Panc1 (cell line): ENCODE data around the gene UQCR11. TPM values are rescaled to one million over a fixed set of nuclear protein-coding genes. Genes with fewer than 3 reads are reported as not detected.

Experiments
- ATAC-seq: fragments of 200-7000 bp; cut with Tn5 transposase; 2 replicates; pipeline ENCODE4 v1.9.1; 2020; ENCODE audit warnings: mild to moderate bottlenecking, moderate library complexity
- BruUV-seq: library from RNA; stranded (reverse); fragments of 400-500 nt; replicated peaks from 2 replicates; lab custom pipeline; 2021; lab: Mats Ljungman, UMichigan
- CTCF ChIA-PET: fragments of 300-600 bp; sonication (Branson Sonifier 250); formaldehyde crosslinking; loops from one replicate; lab custom pipeline; 2022; ENCODE audit warnings: antibody characterized with exemption; lab: Charles Lee
- POLR2A ChIA-PET: fragments of 300-600 bp; sonication (Branson Sonifier 250); formaldehyde crosslinking; loops from one replicate; lab custom pipeline; 2022; ENCODE audit warnings: antibody characterized with exemption; lab: Charles Lee
- DNase-seq: peaks from one replicate; pipeline ENCODE4 v3.0.0-alpha.2; 2010; ENCODE audit warnings: low read depth, low spot score
- H3K27ac ChIP-seq: 2 replicates; pipeline ENCODE4 v1.5.1; 2011; ENCODE audit warnings: mild to moderate bottlenecking, low read length, inconsistent platforms
- H3K27me3 ChIP-seq: fragments of 200-500 bp; sonication (Bioruptor generic); 2 replicates; pipeline ENCODE4 v1.6.0; 2014; ENCODE audit warnings: low read length, inconsistent platforms; ENCODE audit not compliant: control insufficient read depth, insufficient read depth
- H3K36me3 ChIP-seq: fragments of 200-500 bp; sonication (Bioruptor generic); 2 replicates; pipeline ENCODE4 v1.5.1; 2014; ENCODE audit warnings: inconsistent platforms, mild to moderate bottlenecking, low read length, moderate library complexity; ENCODE audit not compliant: control insufficient read depth, insufficient read depth
- H3K4me1 ChIP-seq: 2 replicates; pipeline ENCODE4 v1.5.1; 2011; ENCODE audit warnings: inconsistent platforms, mild to moderate bottlenecking, low read length, moderate library complexity; ENCODE audit not compliant: control insufficient read depth, insufficient read depth
- H3K4me3 ChIP-seq, 2 experiments: 2 replicates each; pipeline ENCODE4 v1.5.1; 2011 to 2012; ENCODE audit warnings: low read depth in 2 of 2, low read length in 2 of 2, mild to moderate bottlenecking in 2 of 2, inconsistent platforms in 1 of 2, moderate library complexity in 1 of 2
- H3K9me3 ChIP-seq: fragments of 200-500 bp; sonication (Bioruptor generic); 2 replicates; pipeline ENCODE4 v1.5.1; 2014; ENCODE audit warnings: low read depth, mild to moderate bottlenecking, inconsistent platforms, low read length, moderate library complexity; ENCODE audit not compliant: control insufficient read depth, insufficient read depth
- POLR2AphosphoS5 ChIP-seq: IDR thresholded peaks from 2 replicates; pipeline ENCODE4 v1.6.1; 2012; ENCODE audit warnings: mild to moderate bottlenecking, low read depth, low read length, moderate library complexity
- SIN3A ChIP-seq: IDR thresholded peaks from 2 replicates; pipeline ENCODE4 v1.6.1; 2012; ENCODE audit warnings: low read depth, mild to moderate bottlenecking, low read length, moderate library complexity, borderline replicate concordance; ENCODE audit not compliant: insufficient read depth
- TCF7L2 ChIP-seq: IDR thresholded peaks from 2 replicates; pipeline ENCODE4 v1.6.1; 2011; ENCODE audit warnings: mild to moderate bottlenecking, low read depth, low read length, inconsistent platforms
- in situ Hi-C: cut with HindIII; loops from 2 replicates; pipeline ENCODE4 v1.10.0; 2016; ENCODE audit warnings: low sequenced_read_pairs, low pct_unique_long_range_greater_than_20kb
- intact Hi-C: fragments of 100-400 bp; cut with micrococcal nuclease; formaldehyde crosslinking; loops from one replicate; pipeline ENCODE4 v1.10.0; 2022; ENCODE audit not compliant: unreplicated experiment
- total RNA-seq: library from RNA; stranded (reverse); gene quantifications from one replicate; pipeline ENCODE4 v1.2.1, GENCODE V29; 2021; ENCODE audit not compliant: unreplicated experiment
- TF ChIP-seq, protein P1 (sequence below), 2 experiments: IDR thresholded peaks; 2 replicates each; pipeline ENCODE4 v1.6.1; 2011 to 2012; ENCODE audit warnings: low read depth in 2 of 2, control low read depth in 1 of 2, low read length in 1 of 2, mild to moderate bottlenecking in 1 of 2, moderate library complexity in 1 of 2; ENCODE audit not compliant: insufficient read depth in 1 of 2
- TF ChIP-seq, protein P2 (sequence below): fragments of 450-650 bp; IDR thresholded peaks from 2 replicates; pipeline ENCODE4 v1.5.1; 2017; ENCODE audit warnings: mild to moderate bottlenecking

Gene UQCR11
- total RNA-seq, 1 experiment from 2014 or later, result 300 TPM

DNA sequence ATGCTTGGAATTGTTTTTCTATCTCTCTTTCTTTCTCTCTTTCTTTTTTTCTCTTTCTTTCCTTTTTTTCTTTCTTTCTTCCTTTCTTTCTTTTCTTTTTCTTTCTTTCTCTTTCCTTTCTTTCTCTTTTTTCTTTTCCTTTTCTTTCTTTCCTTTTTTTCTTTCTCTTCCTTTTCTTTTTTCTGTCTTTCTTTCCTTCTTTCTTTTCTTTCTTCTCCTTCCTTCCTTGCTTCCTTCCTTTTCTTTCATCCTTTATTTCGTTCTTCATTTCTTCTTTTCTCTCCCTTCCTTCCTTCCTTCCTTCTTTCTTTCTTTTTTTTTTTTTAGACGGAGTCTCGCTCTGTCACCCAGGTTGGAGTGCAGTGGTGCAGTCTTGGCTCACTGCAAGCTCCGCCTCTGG lies 35.3 kb downstream of the UQCR11 start:
- no TSS peak for BruUV-seq
- POLR2A ChIA-PET, result no interaction called here
- H3K4me1 ChIP-seq, result no peaks in the 10 kb centered on the region; the same call in 1 of the 2 replicates
- H3K27me3 ChIP-seq, result no peaks in the 10 kb centered on the region
- CTCF ChIA-PET, result no interaction called here
- no peaks in the 10 kb centered on the region for H3K9me3 ChIP-seq
- no peaks in the 10 kb centered on the region; the same call in 1 of the 2 replicates for H3K36me3 ChIP-seq
- H3K27ac ChIP-seq, result no peak overlapping the region
- no peak for DNase-seq
- TF ChIP-seq SIN3A, result no peak
- TF ChIP-seq, protein P1, sequence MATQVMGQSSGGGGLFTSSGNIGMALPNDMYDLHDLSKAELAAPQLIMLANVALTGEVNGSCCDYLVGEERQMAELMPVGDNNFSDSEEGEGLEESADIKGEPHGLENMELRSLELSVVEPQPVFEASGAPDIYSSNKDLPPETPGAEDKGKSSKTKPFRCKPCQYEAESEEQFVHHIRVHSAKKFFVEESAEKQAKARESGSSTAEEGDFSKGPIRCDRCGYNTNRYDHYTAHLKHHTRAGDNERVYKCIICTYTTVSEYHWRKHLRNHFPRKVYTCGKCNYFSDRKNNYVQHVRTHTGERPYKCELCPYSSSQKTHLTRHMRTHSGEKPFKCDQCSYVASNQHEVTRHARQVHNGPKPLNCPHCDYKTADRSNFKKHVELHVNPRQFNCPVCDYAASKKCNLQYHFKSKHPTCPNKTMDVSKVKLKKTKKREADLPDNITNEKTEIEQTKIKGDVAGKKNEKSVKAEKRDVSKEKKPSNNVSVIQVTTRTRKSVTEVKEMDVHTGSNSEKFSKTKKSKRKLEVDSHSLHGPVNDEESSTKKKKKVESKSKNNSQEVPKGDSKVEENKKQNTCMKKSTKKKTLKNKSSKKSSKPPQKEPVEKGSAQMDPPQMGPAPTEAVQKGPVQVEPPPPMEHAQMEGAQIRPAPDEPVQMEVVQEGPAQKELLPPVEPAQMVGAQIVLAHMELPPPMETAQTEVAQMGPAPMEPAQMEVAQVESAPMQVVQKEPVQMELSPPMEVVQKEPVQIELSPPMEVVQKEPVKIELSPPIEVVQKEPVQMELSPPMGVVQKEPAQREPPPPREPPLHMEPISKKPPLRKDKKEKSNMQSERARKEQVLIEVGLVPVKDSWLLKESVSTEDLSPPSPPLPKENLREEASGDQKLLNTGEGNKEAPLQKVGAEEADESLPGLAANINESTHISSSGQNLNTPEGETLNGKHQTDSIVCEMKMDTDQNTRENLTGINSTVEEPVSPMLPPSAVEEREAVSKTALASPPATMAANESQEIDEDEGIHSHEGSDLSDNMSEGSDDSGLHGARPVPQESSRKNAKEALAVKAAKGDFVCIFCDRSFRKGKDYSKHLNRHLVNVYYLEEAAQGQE (IDR thresholded peaks at IDR 0.05; ENCODE audit: insufficient read depth in 1 of 2, low read depth in 2 of 2, low read length in 1 of 2), result no peak
- TF ChIP-seq POLR2AphosphoS5, result no peak
- TF ChIP-seq, protein P2, sequence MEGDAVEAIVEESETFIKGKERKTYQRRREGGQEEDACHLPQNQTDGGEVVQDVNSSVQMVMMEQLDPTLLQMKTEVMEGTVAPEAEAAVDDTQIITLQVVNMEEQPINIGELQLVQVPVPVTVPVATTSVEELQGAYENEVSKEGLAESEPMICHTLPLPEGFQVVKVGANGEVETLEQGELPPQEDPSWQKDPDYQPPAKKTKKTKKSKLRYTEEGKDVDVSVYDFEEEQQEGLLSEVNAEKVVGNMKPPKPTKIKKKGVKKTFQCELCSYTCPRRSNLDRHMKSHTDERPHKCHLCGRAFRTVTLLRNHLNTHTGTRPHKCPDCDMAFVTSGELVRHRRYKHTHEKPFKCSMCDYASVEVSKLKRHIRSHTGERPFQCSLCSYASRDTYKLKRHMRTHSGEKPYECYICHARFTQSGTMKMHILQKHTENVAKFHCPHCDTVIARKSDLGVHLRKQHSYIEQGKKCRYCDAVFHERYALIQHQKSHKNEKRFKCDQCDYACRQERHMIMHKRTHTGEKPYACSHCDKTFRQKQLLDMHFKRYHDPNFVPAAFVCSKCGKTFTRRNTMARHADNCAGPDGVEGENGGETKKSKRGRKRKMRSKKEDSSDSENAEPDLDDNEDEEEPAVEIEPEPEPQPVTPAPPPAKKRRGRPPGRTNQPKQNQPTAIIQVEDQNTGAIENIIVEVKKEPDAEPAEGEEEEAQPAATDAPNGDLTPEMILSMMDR, result no peak
- no peak for TF ChIP-seq TCF7L2
- in situ Hi-C loops (no loop called here), intact Hi-C loops (no loop called here)
- no peak for ATAC-seq
- no peak overlapping the region for H3K4me3 ChIP-seq

DNA sequence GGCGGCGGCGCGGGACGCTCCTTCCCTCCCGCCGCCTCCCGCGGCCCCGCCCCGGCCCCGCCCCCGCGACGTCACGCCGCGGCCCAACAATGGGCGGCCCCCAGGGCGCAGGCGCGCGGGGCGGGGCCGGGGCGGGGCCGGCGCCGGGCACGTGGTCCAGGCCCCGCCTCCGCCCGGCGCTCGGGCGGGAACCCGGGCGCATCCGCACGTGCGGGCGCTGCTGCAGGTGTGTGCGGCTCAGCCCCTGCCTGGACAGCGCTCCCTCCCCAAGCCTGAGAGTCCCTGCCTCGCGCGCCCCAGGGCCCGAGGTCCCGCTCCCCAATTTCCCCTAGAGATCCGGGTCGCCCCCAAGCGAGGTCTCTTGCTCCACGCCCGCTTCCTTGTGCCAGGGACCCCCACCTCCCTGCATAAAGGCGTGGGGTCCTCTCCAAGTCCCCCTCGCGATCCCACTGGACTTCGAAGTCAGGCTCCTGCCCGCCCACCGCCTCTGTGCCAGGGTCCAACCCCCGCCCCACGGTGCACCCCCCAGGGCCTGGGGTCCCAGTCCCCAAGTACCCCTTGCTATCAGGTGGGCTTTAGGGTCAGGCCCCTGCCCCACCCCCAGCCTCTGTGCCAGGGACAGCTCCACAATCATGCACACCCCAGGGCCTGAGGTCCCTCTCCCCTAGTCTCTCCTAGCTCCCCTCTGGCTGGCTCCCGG lies 36.8 kb downstream of the UQCR11 start, which contains the start of gene MEX3D:
TSS of gene MEX3D (minus strand) at position 6 of the 700 bp plus-strand sequence. CDS start 267 bp downstream, outside the sequence.
- H3K4me1 ChIP-seq, result no peaks in the 10 kb centered on the region; the same call in 1 of the 2 replicates
- H3K9me3 ChIP-seq, result no peaks in the 10 kb centered on the region
- ATAC-seq, result peak; percentile 82
- TF ChIP-seq, protein P1 (IDR thresholded peaks at IDR 0.05; ENCODE audit: insufficient read depth in 1 of 2, low read depth in 2 of 2, low read length in 1 of 2), result no peak
- TF ChIP-seq TCF7L2 (no peak), SIN3A (no peak)
- ChIA-PET CTCF (interaction anchor here (0.6 kb wide), 1 partner anchor 291 kb away, joined by 5 read pairs; no protein-coding TSS in a partner anchor), POLR2A (no interaction called here)
- H3K27ac ChIP-seq, result no peak within 1 kb of the TSS
- intact Hi-C loops, result no loop called here
- DNase-seq, result no peak
- in situ Hi-C loops, result no loop called here
- no peaks in the 10 kb centered on the region for H3K27me3 ChIP-seq
- no peaks in the 10 kb centered on the region; the same call in 1 of the 2 replicates for H3K36me3 ChIP-seq
- H3K4me3 ChIP-seq, result peak within 1 kb of the TSS; percentile 59 to 63
- BruUV-seq, result no TSS peak
